GM12872 (cell line): ENCODE results near the gene SLC9A9.

Experiments
- CTCF ChIP-seq: IDR thresholded peaks from 3 replicates; pipeline ENCODE4 v1.5.1; 2011; ENCODE audit warnings: low read depth, mild to moderate bottlenecking, low read length, moderate library complexity; ENCODE audit not compliant: insufficient read depth

SLC9A9 gene

GRCh38 chr3:143286392-143287010, 561.8 kb downstream of the SLC9A9 start:
- no peak for TF ChIP-seq CTCF

GRCh38 chr3:143283432-143284128, 564.7 kb downstream of the SLC9A9 start:
- no peak for TF ChIP-seq CTCF

GRCh38 chr3:143280984-143281383, 567.3 kb downstream of the SLC9A9 start:
- no peak for TF ChIP-seq CTCF

- no peak for TF ChIP-seq CTCF
Measured at GRCh38 chr3:143278721-143279120, 569.5 kb downstream of the SLC9A9 start.

GRCh38 chr3:143277531-143277930, 570.7 kb downstream of the SLC9A9 start:
- no peak for TF ChIP-seq CTCF

- TF ChIP-seq CTCF, result no peak
Measured at GRCh38 chr3:143276592-143276991, 571.7 kb downstream of the SLC9A9 start.

GRCh38 chr3:143273975-143274690, 574.1 kb downstream of the SLC9A9 start:
- TF ChIP-seq CTCF, result no peak
